ENCODE measurements around the gene GMDS.
"Not testable (repeated sequence)": the region's sequence is repeated elsewhere in the genome, so short reads cannot be mapped to it uniquely, and the experiment has no call there.

GMDS gene

DNA sequence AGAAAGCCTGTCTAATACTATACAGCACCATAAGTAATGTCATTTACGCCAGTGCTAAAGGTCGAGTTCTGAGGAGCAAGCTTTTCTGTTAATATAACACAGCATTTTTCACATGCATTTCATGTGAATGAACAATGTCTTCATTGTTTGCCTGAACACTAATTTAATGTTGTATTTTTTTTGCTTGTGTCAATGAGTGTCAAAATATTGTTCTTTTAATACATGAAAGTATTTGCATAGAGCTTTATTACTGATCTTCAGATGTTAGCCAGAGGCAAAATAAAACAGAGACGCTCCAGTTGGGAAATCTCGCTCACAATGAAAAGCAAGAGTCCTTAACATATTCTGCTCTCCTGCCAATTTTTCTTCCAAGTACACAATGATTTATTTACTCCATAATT, 483.9 kb downstream of the GMDS start:
- no peak for DNase-seq

DNA sequence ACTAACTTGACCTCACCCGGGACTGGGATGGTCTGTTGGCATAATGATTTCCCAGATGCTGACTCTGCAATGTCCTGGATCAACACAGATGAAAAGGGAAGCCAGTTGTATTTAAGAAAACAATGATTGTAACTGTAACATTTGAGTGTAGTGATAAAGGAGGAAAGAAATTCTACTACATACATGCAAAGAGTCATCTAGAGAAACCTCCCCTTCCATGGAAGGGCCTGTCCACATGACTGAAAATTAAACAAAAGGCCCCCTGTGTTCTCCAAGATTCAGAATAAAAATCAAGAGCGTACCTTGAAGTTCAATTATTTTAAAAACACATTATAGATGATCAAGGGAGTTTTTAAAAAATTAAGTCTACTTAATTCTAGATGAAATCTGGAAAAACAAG, 484.5 kb downstream of the GMDS start:
- DNase-seq, result no peak

DNA sequence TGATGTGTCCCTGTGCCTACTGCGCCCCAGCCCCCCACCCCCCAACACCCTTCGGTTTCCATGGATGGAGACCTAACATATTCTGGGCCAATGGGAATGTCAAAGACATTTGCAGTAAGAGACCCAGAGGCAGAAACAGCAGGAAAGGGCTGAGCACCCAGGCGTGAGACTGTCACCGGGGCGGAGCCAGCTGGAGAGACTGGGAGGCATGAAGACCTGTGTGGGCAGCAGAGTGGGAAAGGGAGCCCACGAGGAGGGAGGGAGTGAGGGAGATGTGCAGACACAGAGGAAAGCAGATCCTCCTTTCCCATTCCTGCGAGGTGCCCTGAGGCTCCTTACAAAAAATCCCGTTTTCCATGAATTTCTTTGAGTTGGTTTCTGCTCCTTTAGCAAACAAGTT, 485.5 kb downstream of the GMDS start:
- DNase-seq, result no peak

DNA sequence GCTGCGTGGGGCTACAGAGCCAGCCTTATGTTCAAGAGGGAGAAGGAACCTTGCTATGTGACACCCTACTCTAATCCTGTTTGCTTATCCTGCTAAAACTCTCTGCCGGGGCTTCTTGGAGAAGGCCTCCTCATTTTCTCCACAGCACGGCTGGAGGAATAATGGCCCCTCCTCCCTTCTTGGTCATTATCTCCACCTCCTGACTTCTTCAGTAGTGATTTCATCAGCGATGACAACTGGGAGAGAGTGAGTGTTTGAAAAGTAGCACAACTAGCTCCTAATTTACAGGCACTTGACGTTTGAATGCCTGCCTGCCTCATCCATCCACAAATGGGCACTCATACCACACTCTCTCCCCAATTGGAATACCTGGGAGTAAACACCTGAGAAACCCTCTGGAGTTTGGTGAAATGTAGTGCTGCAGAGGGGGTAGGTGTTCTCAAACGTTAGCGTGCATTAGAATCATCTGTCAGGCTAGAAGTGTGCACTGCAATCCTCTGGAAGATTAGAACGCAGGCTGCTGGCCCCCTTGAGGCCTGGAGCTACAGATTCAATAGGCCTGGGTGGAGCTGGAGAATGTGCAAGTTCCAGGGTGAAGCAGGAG, 487.2 kb downstream of the GMDS start:
- no peak for DNase-seq

DNA sequence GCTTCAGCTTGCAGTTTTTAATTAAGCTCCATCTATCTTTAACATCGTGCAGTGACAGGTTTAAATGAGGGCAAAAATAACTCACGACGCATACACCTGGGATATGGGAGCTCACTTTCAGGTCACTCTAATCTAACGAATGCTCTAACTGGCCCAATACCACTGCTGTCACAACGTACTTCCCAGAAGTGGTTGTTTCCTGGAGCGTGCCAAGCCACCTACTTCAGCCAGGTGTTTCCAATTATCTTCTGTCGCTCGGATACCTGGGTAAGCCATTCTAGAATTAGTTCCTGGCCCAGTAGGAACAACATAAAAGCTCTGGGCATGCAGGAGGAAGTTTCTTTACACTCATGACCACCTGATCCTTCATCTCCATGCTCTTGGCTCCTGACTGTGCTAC, 488.3 kb downstream of the GMDS start:
- DNase-seq, result no peak

- DNase-seq, result no peak
Observed at GRCh38 chr6:1756472-1757129, 488.8 kb downstream of the GMDS start.

DNA sequence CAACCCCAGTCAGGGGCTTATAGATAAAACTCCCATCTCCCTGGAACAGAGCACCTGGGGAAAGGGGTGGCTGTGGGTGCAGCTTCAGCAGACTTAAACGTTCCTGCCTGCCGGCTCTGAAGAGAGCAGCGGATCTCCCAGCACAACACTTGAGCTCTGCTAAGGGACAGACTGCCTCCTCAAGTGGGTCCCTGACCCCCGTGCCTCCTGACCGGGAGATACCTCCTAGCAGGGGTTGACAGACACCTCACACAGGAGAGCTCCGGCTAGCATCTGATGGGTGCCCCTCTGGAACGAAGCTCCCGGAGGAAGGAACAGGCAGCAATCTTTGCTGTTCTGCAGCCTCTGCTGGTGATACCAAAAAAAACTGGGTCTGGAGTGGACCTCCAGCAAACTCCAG, 494.3 kb downstream of the GMDS start:
- DNase-seq, result not testable (repeated sequence)

GRCh38 chr6:1749041-1749440, 496.4 kb downstream of the GMDS start:
- DNase-seq, result no peak

DNA sequence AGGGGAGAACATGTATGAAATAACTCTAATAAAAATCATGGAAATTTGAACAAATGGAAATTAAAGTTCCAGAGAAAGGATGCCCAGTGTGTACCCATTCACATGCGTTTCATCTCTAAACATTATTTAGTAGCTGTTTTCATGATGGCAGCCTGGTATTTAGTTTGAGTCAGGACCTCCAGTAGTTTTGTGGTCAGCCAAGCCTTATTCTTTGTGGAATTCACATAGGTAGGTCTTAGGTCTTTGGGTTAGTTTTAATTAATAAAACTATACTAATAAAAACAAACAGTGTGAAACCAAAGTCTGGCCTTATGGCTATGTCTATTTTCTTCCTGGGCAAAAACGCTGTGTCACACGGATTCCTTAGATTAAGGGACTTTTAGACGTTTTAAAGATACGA, 497.9 kb downstream of the GMDS start:
- no peak for DNase-seq

DNA sequence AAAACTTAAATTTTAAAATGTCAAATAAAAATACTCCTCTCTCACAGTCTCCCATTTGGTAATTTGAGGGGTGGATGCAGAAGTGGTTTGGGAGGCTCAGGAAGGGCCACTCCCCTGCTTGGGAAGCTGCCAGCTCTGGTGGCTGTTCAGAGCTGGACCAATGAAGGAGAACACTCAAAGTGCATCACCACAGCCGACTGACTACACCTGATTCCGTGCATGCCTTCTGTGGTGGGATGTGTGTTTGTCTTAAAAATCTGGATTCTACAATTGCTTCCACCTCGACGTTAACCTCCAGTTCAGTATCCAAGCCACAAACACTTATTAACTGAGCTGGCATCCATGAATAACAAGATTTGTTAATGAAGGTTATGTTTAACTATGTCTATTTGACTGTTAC, 498.4 kb downstream of the GMDS start:
- no peak for DNase-seq

DNA sequence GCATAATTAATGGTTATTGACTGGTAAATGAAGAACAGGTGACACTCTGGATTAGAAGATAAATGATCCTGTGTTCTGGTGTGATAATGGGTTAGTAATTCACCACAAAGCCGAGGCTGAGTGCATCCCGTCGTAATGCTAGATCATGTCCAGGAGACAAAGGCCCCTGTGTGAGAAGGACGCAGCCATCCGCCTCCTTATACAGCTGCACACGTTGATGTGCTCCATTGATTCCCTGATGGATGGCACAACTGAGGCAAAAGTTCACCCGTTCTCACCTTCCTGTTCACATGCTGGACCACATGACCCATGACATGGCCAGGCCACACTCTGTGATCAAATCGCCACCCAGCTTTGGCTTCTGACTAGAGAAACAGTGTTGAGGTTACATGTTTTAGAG, 499.6 kb downstream of the GMDS start:
- DNase-seq, result no peak

DNA sequence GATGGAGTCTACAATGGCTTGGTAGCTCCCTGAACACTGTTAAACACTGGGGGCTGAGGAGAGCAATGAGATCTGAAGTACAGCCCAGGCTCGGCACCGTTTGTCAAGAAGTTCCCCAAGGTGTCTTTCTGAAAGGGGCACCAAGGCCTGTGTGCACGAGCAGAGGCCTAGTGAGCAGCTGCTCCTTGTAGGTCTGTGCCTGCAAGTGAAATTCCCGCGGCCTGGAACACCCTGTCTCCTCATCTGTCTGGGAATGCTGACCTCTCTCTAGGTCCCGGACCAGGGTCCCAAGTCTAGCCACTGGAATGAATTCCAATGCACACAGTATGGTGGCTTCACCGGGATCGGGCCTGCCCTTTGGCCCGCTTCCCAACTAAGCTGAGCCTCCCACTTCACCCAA, 500.9 kb downstream of the GMDS start:
- DNase-seq, result no peak

DNA sequence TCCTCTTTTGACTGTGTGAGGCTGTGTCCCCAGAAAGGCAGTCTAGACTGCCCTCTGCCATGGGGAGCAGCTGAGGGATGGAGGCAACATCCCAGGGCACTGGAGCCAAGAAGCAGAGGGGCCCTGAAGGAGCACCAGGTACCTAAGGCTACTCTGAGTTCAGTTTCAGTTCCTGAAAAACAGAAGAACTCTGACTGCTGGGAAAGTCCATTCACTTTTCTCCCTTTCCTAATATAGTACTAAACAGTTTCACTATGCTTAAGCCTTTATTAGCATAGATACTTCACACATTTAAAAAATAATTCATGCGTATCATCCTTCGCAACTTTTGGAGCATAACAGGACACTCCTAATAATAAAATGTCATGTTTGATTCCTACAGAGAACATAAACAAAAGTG, 505.7 kb downstream of the GMDS start:
- no peak for DNase-seq

DNA sequence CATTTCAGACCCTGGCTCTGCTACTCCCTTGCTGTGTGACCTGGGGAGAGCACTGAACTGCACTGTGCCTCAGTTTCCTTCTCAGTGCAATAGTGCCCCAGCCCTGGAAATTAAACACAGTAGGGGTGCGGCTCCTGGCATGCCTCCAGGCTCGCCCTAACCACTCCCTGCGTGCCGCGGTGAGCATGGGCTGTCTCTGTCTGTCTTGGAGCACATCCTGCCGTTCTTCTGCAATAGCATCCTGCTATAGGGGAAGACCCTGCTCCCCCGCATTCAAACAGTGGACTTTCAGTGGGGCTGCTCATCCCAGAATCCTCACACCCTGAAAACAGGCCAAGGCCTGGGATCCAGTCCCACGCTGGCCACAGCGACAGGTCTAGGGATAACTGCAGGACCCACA, 506.2 kb downstream of the GMDS start:
- DNase-seq, result no peak

DNA sequence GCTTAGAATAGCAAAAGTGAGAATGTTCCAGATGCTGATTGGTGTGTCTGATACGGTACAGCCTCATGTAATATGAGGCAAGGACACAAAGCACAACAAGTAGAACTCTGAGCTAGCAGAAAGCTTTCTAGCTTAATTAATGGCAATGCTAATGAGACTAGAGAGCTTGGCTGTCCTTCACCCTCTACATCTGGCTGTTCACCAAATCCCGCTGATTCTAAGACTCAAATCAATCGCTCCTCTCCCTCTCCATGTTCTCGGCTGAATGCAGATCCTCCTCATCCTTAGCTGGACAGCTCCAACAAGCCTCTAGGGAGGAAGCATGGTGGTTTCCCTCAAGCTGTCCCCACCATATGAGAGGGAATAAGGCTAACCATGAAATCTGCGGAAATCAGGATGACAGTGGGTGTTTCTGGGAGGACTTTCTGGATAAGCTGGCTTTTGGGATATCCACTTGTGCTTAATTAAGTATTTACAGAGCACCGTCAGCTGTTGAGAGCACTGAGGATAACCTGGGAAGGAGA, 506.8 kb downstream of the GMDS start:
- DNase-seq, result no peak

GRCh38 chr6:1737463-1738311, 507.7 kb downstream of the GMDS start:
- no peak for DNase-seq

DNA sequence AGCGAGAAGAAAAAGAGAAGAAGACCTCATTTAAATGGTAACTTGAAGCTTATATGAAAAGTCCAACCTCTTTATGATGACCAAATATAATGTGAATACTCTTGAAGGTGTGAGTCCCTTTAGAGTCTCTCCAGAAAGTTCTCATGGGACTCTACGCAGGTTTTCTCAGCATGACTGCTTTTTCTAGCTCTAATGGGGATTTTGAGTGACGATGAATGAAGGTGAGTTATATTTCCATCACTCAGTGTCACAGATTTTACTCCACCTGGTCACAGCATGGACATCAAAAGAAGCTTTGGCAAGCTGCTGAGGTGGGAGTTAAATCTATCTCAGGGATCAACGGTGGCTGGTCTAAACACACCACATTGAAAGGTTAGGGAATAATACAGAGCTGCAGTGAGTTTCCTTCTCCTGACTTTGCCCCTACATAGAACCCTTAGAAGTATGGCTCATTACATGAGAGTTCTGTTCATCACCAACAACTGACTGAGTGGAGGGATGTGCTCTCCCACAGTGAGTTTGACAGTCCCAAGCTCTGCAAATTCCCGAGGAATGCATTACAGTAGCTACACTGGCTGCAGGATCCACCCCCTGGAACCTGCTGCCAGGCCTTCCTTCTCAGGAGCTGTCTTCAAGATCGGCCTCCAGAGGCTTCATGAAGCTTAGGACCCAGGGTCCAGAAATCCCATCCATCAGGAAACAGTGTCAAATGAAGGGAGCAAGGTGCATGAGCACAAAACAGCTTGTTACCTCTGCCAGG, 508.9 kb downstream of the GMDS start:
- DNase-seq, result no peak

DNA sequence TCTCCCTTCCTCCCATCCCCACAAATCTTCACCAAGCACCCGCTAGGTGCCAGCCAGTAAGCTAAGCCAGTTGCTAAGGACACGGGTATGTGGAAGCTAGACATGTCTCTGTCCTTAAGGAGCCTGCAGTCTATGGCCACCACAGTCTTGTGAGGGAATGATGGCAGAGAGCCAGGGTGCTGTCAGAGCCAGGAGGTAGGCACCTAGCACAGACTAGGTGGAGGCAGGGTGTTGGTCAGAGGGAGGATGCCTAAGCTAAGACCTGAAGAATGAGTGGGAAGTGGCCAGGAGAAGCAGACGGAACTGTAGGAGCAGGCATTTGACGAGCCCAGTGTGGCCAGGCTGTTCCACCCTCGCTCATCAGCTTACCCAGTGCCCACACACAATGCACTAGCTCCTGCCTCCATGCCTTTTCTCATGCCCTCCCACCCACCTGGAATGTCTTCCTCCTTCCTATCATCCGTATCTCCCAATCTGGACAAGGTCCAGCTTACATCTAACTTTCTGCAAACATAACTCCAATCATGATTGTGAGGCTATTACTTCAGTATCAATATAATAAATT, 510.1 kb downstream of the GMDS start:
- no peak for DNase-seq

DNA sequence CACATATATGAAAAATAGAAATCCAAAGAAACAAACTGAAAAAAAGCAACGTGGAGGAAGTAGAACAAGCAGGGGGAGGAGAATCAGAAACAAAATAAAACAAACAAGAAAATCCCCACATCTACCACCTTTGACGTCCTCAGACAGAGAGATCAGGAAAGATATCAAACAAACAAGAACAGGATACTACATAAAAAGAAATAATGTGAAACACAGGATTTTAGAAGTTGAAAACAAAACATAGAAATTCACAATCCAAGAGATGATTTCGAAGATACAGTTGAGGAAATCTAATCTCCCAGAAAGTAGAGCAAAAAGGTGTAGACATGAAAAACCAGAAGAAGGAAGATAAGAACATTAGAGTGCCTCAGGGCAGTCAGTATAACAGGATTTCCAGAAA, 514.5 kb downstream of the GMDS start:
- no peak for DNase-seq

DNA sequence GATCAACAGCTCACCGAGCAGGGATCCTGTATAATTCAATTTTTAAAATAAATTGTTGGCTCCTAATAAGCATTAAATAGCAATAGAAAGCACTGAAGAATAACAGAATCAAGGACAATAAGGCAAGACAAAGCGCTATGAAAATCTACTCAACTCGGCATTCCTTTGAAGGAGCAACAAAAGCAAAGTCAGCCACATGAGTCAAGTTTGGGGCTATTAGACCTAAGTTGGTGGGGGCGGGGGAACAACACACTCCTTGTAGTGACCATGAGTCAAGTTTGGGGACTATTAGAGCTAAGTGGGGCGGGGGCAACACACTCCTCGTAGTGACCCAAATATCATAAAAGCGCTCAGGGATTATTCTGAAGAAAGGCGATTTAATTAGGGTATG, 515.7 kb downstream of the GMDS start:
- DNase-seq, result no peak

DNA sequence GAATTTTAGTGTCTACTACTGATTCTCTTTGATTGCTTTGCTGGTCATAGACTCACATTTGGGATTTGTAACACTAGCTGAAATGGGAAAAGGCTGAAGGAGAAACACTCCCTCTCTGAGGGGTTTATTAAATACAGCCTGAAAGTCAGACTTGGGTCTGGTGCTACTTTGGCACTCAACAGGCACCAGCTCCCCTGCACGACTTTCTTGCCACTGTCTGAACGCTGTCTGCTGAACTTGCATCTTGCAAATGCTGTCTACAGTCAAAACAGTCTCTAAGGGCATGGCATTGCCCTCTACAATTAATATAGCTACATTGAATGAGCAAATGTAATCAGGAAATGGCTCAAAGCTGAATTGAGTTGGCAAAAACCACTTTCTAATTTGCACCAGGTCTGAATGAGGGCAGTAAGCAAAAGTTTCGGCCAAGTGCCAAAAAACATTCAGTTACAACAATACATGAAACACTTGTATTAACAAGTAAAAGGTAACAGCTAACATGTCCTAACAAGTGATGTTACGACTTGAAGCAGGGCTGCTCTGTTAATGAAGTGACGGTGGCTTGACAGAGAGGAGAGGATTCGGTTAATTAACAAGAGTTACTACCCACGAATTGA, 516.2 kb downstream of the GMDS start:
- no peak for DNase-seq

DNA sequence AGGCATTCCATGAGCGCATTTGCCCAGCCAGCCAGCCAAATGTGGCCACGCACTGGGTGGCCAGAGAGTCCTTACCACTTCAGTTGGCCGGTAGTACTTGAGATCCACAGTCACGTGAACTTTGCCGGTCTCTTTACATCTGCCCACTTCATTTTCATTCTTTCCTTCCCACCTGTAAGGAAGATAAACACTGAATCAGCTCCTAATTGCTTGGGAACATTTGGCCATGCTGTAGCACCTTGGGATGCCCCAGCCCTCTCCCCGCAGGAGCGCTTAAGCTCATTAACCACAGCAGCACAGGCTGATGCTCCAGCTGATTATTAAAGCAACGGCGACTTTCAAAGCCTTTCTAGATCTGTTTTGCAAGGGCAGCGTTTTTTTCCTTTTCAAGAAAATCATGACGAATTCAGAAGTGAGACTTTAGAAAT, 519.0 kb downstream of the GMDS start:
- DNase-seq, result no peak

All from activated CD4-positive, alpha-beta T cell treated with anti-CD3 and anti-CD28 coated beads, Interleukin-2, amount 50 U/mL, for 4 hours (primary cell).